Activated naive CD8-positive, alpha-beta T cell treated with anti-CD3 and anti-CD28 coated beads, Interleukin-2, amount 10 ng/mL, durations not matched to agents 7 days and 5 days (primary cell): ENCODE measurements around the gene RPL7A. TPM values are rescaled to one million over a fixed set of nuclear protein-coding genes. Genes with fewer than 3 reads are reported as not detected.
"Not testable (repeated sequence)": the region's sequence is repeated elsewhere in the genome, so short reads cannot be mapped to it uniquely, and the experiment has no call there.

ENCODE experiments used
- ATAC-seq: fragments of 150-1000 bp; cut with Tn5 transposase; one replicate; pipeline ENCODE4 v1.10.0; 2021; ENCODE audit warnings: low read depth, moderate library complexity
- POLR2A ChIA-PET: fragments of 350-600 bp; sonication (Branson Sonifier 250); formaldehyde crosslinking; loops from one replicate; lab custom pipeline; 2021; ENCODE audit warnings: antibody characterized with exemption; lab: Charles Lee
- DNase-seq: peaks from one replicate; pipeline ENCODE4 v3.0.0; 2021
- H3K27ac Mint-ChIP-seq: one replicate; pipeline ENCODE4 v1.8.0; 2022; ENCODE audit warnings: mild to moderate bottlenecking, mixed read lengths
- H3K27me3 Mint-ChIP-seq: one replicate; pipeline ENCODE4 v1.8.0; 2022; ENCODE audit warnings: mild to moderate bottlenecking, moderate library complexity, mixed read lengths
- H3K36me3 Mint-ChIP-seq: one replicate; pipeline ENCODE4 v1.8.0; 2021; ENCODE audit warnings: mild to moderate bottlenecking, mixed read lengths
- H3K4me1 Mint-ChIP-seq: one replicate; pipeline ENCODE4 v1.8.0; 2021; ENCODE audit warnings: mixed read lengths
- H3K4me3 Mint-ChIP-seq: one replicate; pipeline ENCODE4 v1.8.0; 2022; ENCODE audit warnings: mild to moderate bottlenecking, moderate library complexity, mixed read lengths
- H3K9me3 Mint-ChIP-seq: one replicate; pipeline ENCODE4 v1.8.0; 2021; ENCODE audit warnings: mixed read lengths
- total RNA-seq, 2 experiments: library from RNA; stranded (reverse); gene quantifications; one replicate each; pipeline ENCODE4 v1.2.3, GENCODE V29; 2021

The RPL7A gene
- total RNA-seq, result 1,000 to 10,000 TPM; 1,843 to 1,855 TPM

GRCh38 chr9:133347985-133348717, at the start of gene RPL7A, which contains the start of gene MED22:
Gene RPL7A (plus strand): TSS chr9:133348218. CDS start chr9:133348244, 26 bp downstream.
Gene MED22 (minus strand): TSS chr9:133348131. CDS start chr9:133346662, 1,469 bp downstream.
- peaks cover 39% of the 10 kb centered on the region for H3K36me3 Mint-ChIP-seq
- POLR2A ChIA-PET, result interaction anchor here (0.7 to 6.5 kb wide), 15 partner anchors 8 to 335 kb away, joined by 3 to 147 read pairs (median 5); partner anchors contain the start of genes STKLD1, SURF1, SURF2 and SURF6

GRCh38 chr9:133299996-133300395, 48.0 kb upstream of the RPL7A start:
- POLR2A ChIA-PET, H3K9me3 Mint-ChIP-seq, H3K4me3 Mint-ChIP-seq, ATAC-seq, DNase-seq, H3K27ac Mint-ChIP-seq, H3K36me3 Mint-ChIP-seq, H3K4me1 Mint-ChIP-seq: not testable (repeated sequence)
- peaks cover 14% of the 10 kb centered on the region for H3K27me3 Mint-ChIP-seq

More at GRCh38 chr9:133347985-133348717, at the start of gene RPL7A, which contains the start of gene MED22:
- H3K27me3 Mint-ChIP-seq, result no peaks in the 10 kb centered on the region
- ATAC-seq (peak; percentile 78), DNase-seq (peak; percentile 87)
- peaks cover 30% of the 10 kb centered on the region for H3K4me1 Mint-ChIP-seq
- H3K4me3 Mint-ChIP-seq, result peak within 1 kb of the TSS; percentile 100
- H3K9me3 Mint-ChIP-seq, result no peaks in the 10 kb centered on the region
- peak within 1 kb of the TSS; percentile 99 for H3K27ac Mint-ChIP-seq

GRCh38 chr9:133301253-133302230, 46.5 kb upstream of the RPL7A start:
- no peaks in the 10 kb centered on the region for H3K9me3 Mint-ChIP-seq
- no peaks in the 10 kb centered on the region for H3K36me3 Mint-ChIP-seq
- ATAC-seq (no peak), DNase-seq (no peak)
- H3K4me3 Mint-ChIP-seq, result no peak overlapping the region
- H3K27ac Mint-ChIP-seq, result no peak overlapping the region
- no peaks in the 10 kb centered on the region for H3K4me1 Mint-ChIP-seq
- H3K27me3 Mint-ChIP-seq, result peaks cover 10% of the 10 kb centered on the region
- POLR2A ChIA-PET, result no interaction called here

- H3K4me1 Mint-ChIP-seq, result no peaks in the 10 kb centered on the region
- H3K27ac Mint-ChIP-seq, result no peak overlapping the region
- no peaks in the 10 kb centered on the region for H3K9me3 Mint-ChIP-seq
- no peak for DNase-seq
- no peak overlapping the region for H3K4me3 Mint-ChIP-seq
- H3K27me3 Mint-ChIP-seq, result peaks cover 2% of the 10 kb centered on the region
- ATAC-seq, result no peak
- H3K36me3 Mint-ChIP-seq, result no peaks in the 10 kb centered on the region
- POLR2A ChIA-PET, result no interaction called here
Observed at GRCh38 chr9:133303266-133304157, 44.5 kb upstream of the RPL7A start.

- Mint-ChIP-seq H3K4me3 (no peak overlapping the region), H3K36me3 (no peaks in the 10 kb centered on the region), H3K4me1 (no peaks in the 10 kb centered on the region), H3K27ac (no peak overlapping the region), H3K9me3 (no peaks in the 10 kb centered on the region), H3K27me3 (peaks cover 4% of the 10 kb centered on the region)
- DNase-seq (no peak), ATAC-seq (no peak)
- POLR2A ChIA-PET, result no interaction called here
Observed at GRCh38 chr9:133304158-133304470, 43.9 kb upstream of the RPL7A start.

GRCh38 chr9:133304477-133305377, 43.3 kb upstream of the RPL7A start:
- H3K4me1 Mint-ChIP-seq, result no peaks in the 10 kb centered on the region
- no peaks in the 10 kb centered on the region for H3K9me3 Mint-ChIP-seq
- H3K4me3 Mint-ChIP-seq, result no peak overlapping the region
- no peak overlapping the region for H3K27ac Mint-ChIP-seq
- no peaks in the 10 kb centered on the region for H3K36me3 Mint-ChIP-seq
- peaks cover 7% of the 10 kb centered on the region for H3K27me3 Mint-ChIP-seq
- ATAC-seq, result no peak
- POLR2A ChIA-PET, result no interaction called here
- DNase-seq, result no peak

- no peaks in the 10 kb centered on the region for H3K4me1 Mint-ChIP-seq
- POLR2A ChIA-PET, result no interaction called here
- no peak overlapping the region for H3K4me3 Mint-ChIP-seq
- ATAC-seq, result no peak
- H3K36me3 Mint-ChIP-seq, result no peaks in the 10 kb centered on the region
- no peak for DNase-seq
- no peaks in the 10 kb centered on the region for H3K9me3 Mint-ChIP-seq
- peaks cover 7% of the 10 kb centered on the region for H3K27me3 Mint-ChIP-seq
- no peak overlapping the region for H3K27ac Mint-ChIP-seq
Observed at GRCh38 chr9:133305731-133306130, 42.3 kb upstream of the RPL7A start.

GRCh38 chr9:133306242-133307204, 41.5 kb upstream of the RPL7A start:
- POLR2A ChIA-PET, result no interaction called here
- Mint-ChIP-seq H3K36me3 (no peaks in the 10 kb centered on the region), H3K9me3 (no peaks in the 10 kb centered on the region), H3K4me1 (no peaks in the 10 kb centered on the region), H3K27ac (no peak overlapping the region), H3K4me3 (no peak overlapping the region), H3K27me3 (peaks cover 7% of the 10 kb centered on the region)
- ATAC-seq, result no peak
- no peak for DNase-seq

GRCh38 chr9:133307301-133307700, 40.7 kb upstream of the RPL7A start:
- ATAC-seq, result no peak

GRCh38 chr9:133309608-133310007, 38.4 kb upstream of the RPL7A start:
- no peaks in the 10 kb centered on the region for H3K36me3 Mint-ChIP-seq
- POLR2A ChIA-PET, result no interaction called here
- DNase-seq (no peak), ATAC-seq (no peak)
- H3K9me3 Mint-ChIP-seq, result no peaks in the 10 kb centered on the region
- no peak overlapping the region for H3K27ac Mint-ChIP-seq
- peaks cover 5% of the 10 kb centered on the region for H3K27me3 Mint-ChIP-seq
- H3K4me3 Mint-ChIP-seq, result no peak overlapping the region
- H3K4me1 Mint-ChIP-seq, result no peaks in the 10 kb centered on the region

More at GRCh38 chr9:133307301-133307700, 40.7 kb upstream of the RPL7A start:
- no peaks in the 10 kb centered on the region for H3K9me3 Mint-ChIP-seq
- POLR2A ChIA-PET, result no interaction called here
- H3K4me1 Mint-ChIP-seq, result no peaks in the 10 kb centered on the region
- no peak for DNase-seq
- no peak overlapping the region for H3K4me3 Mint-ChIP-seq
- no peaks in the 10 kb centered on the region for H3K36me3 Mint-ChIP-seq
- H3K27ac Mint-ChIP-seq, result no peak overlapping the region
- H3K27me3 Mint-ChIP-seq, result peaks cover 5% of the 10 kb centered on the region

- Mint-ChIP-seq H3K4me1 (no peaks in the 10 kb centered on the region), H3K27ac (no peak overlapping the region), H3K27me3 (no peaks in the 10 kb centered on the region), H3K36me3 (no peaks in the 10 kb centered on the region), H3K9me3 (no peaks in the 10 kb centered on the region), H3K4me3 (no peak overlapping the region)
- no peak for DNase-seq
- no peak for ATAC-seq
- POLR2A ChIA-PET, result no interaction called here
Observed at GRCh38 chr9:133315997-133316396, 32.0 kb upstream of the RPL7A start.
